ENCODE data around the gene HS3ST6.

The HS3ST6 gene

GRCh38 chr16:1909561-1910231, 8.5 kb downstream of the HS3ST6 start:
- no peak for TF ChIP-seq CTCF (IDR thresholded peaks at IDR 0.05; ENCODE audit: low read depth, low read length)
- no peak for DNase-seq (ENCODE audit: low read depth in 2 of 2)
- H3K4me3 ChIP-seq (replicated peaks in 1 of 2; ENCODE audit: low read depth in 2 of 2, low read length in 2 of 2): no peak overlapping the region

GRCh38 chr16:1908983-1909382, 9.2 kb downstream of the HS3ST6 start:
- no peak overlapping the region for H3K4me3 ChIP-seq (replicated peaks in 1 of 2; ENCODE audit: low read depth in 2 of 2, low read length in 2 of 2)
- DNase-seq (ENCODE audit: low read depth in 2 of 2): no peak
- no peak for TF ChIP-seq CTCF (IDR thresholded peaks at IDR 0.05; ENCODE audit: low read depth, low read length)

- no peak for DNase-seq (ENCODE audit: low read depth in 2 of 2)
- no peak overlapping the region for H3K4me3 ChIP-seq (replicated peaks in 1 of 2; ENCODE audit: low read depth in 2 of 2, low read length in 2 of 2)
- no peak for TF ChIP-seq CTCF (IDR thresholded peaks at IDR 0.05; ENCODE audit: low read depth, low read length)
Measured at GRCh38 chr16:1908184-1908583, 10.0 kb downstream of the HS3ST6 start.

GRCh38 chr16:1907226-1907860, 10.9 kb downstream of the HS3ST6 start:
- TF ChIP-seq CTCF (IDR thresholded peaks at IDR 0.05; ENCODE audit: low read depth, low read length): no peak

GRCh38 chr16:1906846-1907165, 11.4 kb downstream of the HS3ST6 start:
- TF ChIP-seq CTCF (IDR thresholded peaks at IDR 0.05; ENCODE audit: low read depth, low read length): no peak
- DNase-seq (ENCODE audit: low read depth in 2 of 2): no peak
- no peak overlapping the region for H3K4me3 ChIP-seq (replicated peaks in 1 of 2; ENCODE audit: low read depth in 2 of 2, low read length in 2 of 2)

More at GRCh38 chr16:1907226-1907860, 10.9 kb downstream of the HS3ST6 start:
- DNase-seq (ENCODE audit: low read depth in 2 of 2): no peak
- no peak overlapping the region for H3K4me3 ChIP-seq (replicated peaks in 1 of 2; ENCODE audit: low read depth in 2 of 2, low read length in 2 of 2)

GRCh38 chr16:1906055-1906845, 12.0 kb downstream of the HS3ST6 start:
- H3K4me3 ChIP-seq (replicated peaks in 1 of 2; ENCODE audit: low read depth in 2 of 2, low read length in 2 of 2): no peak overlapping the region
- TF ChIP-seq CTCF (IDR thresholded peaks at IDR 0.05; ENCODE audit: low read depth, low read length): no peak
- DNase-seq (ENCODE audit: low read depth in 2 of 2): no peak
